Measurements from ENCODE around the gene CARMIL1. TPM values are rescaled to one million over a fixed set of nuclear protein-coding genes. Genes with fewer than 3 reads are reported as not detected.

The CARMIL1 gene
- total RNA-seq, 1 experiment from 2014 or later: 23.6 TPM

DNA sequence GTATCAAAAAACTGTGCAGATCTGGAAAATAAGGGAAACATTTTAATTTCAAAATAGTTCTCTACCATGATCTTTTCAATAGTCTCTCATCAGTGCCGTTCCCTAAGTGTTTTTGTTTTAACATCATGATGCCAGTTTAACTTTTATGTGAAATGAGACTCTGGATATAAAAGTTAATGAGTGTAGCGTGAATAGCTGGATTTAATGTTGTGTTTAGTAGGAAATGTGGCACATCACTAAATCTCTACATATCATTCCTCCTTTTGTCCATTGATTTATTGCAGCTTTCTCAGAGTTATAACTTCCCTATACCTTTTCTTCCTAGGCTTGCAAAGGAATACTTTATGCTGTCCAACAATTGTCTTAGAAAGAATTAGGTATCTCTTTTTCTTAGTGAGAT is 291.4 kb downstream of the CARMIL1 start:
- H3K9me3 Mint-ChIP-seq: no peaks in the 10 kb centered on the region
- H4K91ac ChIP-seq (ENCODE audit: insufficient read length, low read depth, low read length): no peak overlapping the region
- H4K20me1 ChIP-seq (ENCODE audit: control insufficient read depth, insufficient read depth, insufficient read length): no peaks in the 10 kb centered on the region
- H3K36me3 Mint-ChIP-seq (ENCODE audit: insufficient read depth in 1 of 3, low read depth in 3 of 3): no peaks in the 10 kb centered on the region
- no peak overlapping the region for H3K4me2 ChIP-seq (ENCODE audit: insufficient read depth, insufficient read length, low read length)
- no peak overlapping the region for H4K8ac ChIP-seq (replicated peaks; ENCODE audit: insufficient read length, low read depth, low read length)
- no peak overlapping the region for H2AK5ac ChIP-seq (ENCODE audit: insufficient read length, low read length)
- no peak overlapping the region for H3K4ac ChIP-seq (ENCODE audit: low read depth, low read length)
- no peak overlapping the region for H2BK15ac ChIP-seq (ENCODE audit: low read depth, low read length)
- H3K27me3 Mint-ChIP-seq (ENCODE audit: low read depth): no peaks in the 10 kb centered on the region
- H3K79me1 ChIP-seq (ENCODE audit: insufficient read depth, low read depth, low read length, poor library complexity, severe bottlenecking): no peaks in the 10 kb centered on the region
- TF ChIP-seq, protein P1, sequence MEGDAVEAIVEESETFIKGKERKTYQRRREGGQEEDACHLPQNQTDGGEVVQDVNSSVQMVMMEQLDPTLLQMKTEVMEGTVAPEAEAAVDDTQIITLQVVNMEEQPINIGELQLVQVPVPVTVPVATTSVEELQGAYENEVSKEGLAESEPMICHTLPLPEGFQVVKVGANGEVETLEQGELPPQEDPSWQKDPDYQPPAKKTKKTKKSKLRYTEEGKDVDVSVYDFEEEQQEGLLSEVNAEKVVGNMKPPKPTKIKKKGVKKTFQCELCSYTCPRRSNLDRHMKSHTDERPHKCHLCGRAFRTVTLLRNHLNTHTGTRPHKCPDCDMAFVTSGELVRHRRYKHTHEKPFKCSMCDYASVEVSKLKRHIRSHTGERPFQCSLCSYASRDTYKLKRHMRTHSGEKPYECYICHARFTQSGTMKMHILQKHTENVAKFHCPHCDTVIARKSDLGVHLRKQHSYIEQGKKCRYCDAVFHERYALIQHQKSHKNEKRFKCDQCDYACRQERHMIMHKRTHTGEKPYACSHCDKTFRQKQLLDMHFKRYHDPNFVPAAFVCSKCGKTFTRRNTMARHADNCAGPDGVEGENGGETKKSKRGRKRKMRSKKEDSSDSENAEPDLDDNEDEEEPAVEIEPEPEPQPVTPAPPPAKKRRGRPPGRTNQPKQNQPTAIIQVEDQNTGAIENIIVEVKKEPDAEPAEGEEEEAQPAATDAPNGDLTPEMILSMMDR (conservative IDR thresholded peaks at IDR 0.05): no peak
- no peaks in the 10 kb centered on the region for H3K4me1 ChIP-seq (ENCODE audit: insufficient read depth, low read length)
- H3K27ac ChIP-seq (ENCODE audit: insufficient read length, low read depth, low read length): no peak overlapping the region
- H3K14ac ChIP-seq (ENCODE audit: insufficient read depth, low read length): no peak overlapping the region
- no peak overlapping the region for H3K18ac ChIP-seq (ENCODE audit: insufficient read length, low read depth, low read length)
- no peak overlapping the region for H4K5ac ChIP-seq (ENCODE audit: insufficient read length, low read depth, low read length)
- no peak overlapping the region for H2AFZ ChIP-seq (ENCODE audit: low read length)
- H3K4me1 Mint-ChIP-seq: no peaks in the 10 kb centered on the region
- no peak overlapping the region for H3K23ac ChIP-seq (ENCODE audit: insufficient read length, low read depth, low read length)
- H3K9ac ChIP-seq (ENCODE audit: extremely low read depth, insufficient read length, low read length): no peak overlapping the region
- no peak overlapping the region for H3T11ph ChIP-seq (ENCODE audit: low read length)
- no peak for DNase-seq
- WGBS (ENCODE audit: extremely low coverage, insufficient read length, low lambda C conversion rate): no CpG with 5 or more reads among the region's 2 CpGs
- H3K27me3 ChIP-seq (ENCODE audit: insufficient read depth, low read length): no peaks in the 10 kb centered on the region; the same call in 1 of the 2 replicates
- H2BK5ac ChIP-seq (ENCODE audit: insufficient read length, low read length): no peak overlapping the region
- H2BK12ac ChIP-seq (ENCODE audit: insufficient read length, low read depth, low read length): no peak overlapping the region
- H3K9me3 ChIP-seq (ENCODE audit: control insufficient read depth, low read depth, low read length): no peaks in the 10 kb centered on the region
- H3K56ac ChIP-seq (ENCODE audit: insufficient read length, low read depth, low read length): no peak overlapping the region
- no peak overlapping the region for H3K27ac Mint-ChIP-seq
- H2BK120ac ChIP-seq (ENCODE audit: low read depth, low read length, poor library complexity, severe bottlenecking): no peak overlapping the region
- no peak overlapping the region for H3K4me3 Mint-ChIP-seq
- H3K23me2 ChIP-seq (ENCODE audit: insufficient read length, low read depth, low read length, poor library complexity, severe bottlenecking): no peaks in the 10 kb centered on the region
- H3K79me2 ChIP-seq (ENCODE audit: insufficient read depth, low read length): no peaks in the 10 kb centered on the region
- no peak overlapping the region for H2BK20ac ChIP-seq (ENCODE audit: low read depth, low read length, poor library complexity, severe bottlenecking)

Data from H9 (cell line).